ENCODE measurements around the gene GIT2.

GIT2 gene

GRCh38 chr12:109962398-109962797, 33.8 kb downstream of the GIT2 start:
- peaks cover 11% of the 10 kb centered on the region for H3K36me3 ChIP-seq (ENCODE audit: control insufficient read depth, insufficient read depth, low read length)
- no peaks in the 10 kb centered on the region for H3K27me3 ChIP-seq (ENCODE audit: control insufficient read depth, insufficient read depth, low read length, poor library complexity, severe bottlenecking)
- no peak overlapping the region for H3K4me3 ChIP-seq (ENCODE audit: insufficient read depth, low read depth, low read length)
- H3K4me1 ChIP-seq (ENCODE audit: control insufficient read depth, insufficient read depth, low read length): no peaks in the 10 kb centered on the region
- no peak overlapping the region for H3K27ac ChIP-seq (ENCODE audit: insufficient read depth, low read depth, low read length, poor library complexity, severe bottlenecking)
- H3K9me3 ChIP-seq (ENCODE audit: control insufficient read depth, low read length): no peaks in the 10 kb centered on the region
- WGBS, 2 experiments: 80 to 81% methylated on average over 3 of the region's 3 CpGs

- no peak overlapping the region for H3K27ac ChIP-seq (ENCODE audit: insufficient read depth, low read depth, low read length, poor library complexity, severe bottlenecking)
- no peaks in the 10 kb centered on the region for H3K27me3 ChIP-seq (ENCODE audit: control insufficient read depth, insufficient read depth, low read length, poor library complexity, severe bottlenecking)
- no peaks in the 10 kb centered on the region for H3K4me1 ChIP-seq (ENCODE audit: control insufficient read depth, insufficient read depth, low read length)
- peaks cover 11% of the 10 kb centered on the region for H3K36me3 ChIP-seq (ENCODE audit: control insufficient read depth, insufficient read depth, low read length)
- no peak overlapping the region for H3K4me3 ChIP-seq (ENCODE audit: insufficient read depth, low read depth, low read length)
- WGBS, 2 experiments: 95 to 96% methylated on average over 6 of the region's 6 CpGs
- H3K9me3 ChIP-seq (ENCODE audit: control insufficient read depth, low read length): no peaks in the 10 kb centered on the region
Observed at GRCh38 chr12:109961612-109962011, 34.6 kb downstream of the GIT2 start.

- H3K36me3 ChIP-seq (ENCODE audit: control insufficient read depth, insufficient read depth, low read length): peaks cover 11% of the 10 kb centered on the region
- H3K4me1 ChIP-seq (ENCODE audit: control insufficient read depth, insufficient read depth, low read length): no peaks in the 10 kb centered on the region
- no peak overlapping the region for H3K27ac ChIP-seq (ENCODE audit: insufficient read depth, low read depth, low read length, poor library complexity, severe bottlenecking)
Observed at GRCh38 chr12:109961201-109961600, 35.0 kb downstream of the GIT2 start.

GRCh38 chr12:109959411-109960093, 36.6 kb downstream of the GIT2 start:
- 95 to 98% methylated on average over 6 to 8 of the region's 8 CpGs for WGBS, 2 experiments
- no peaks in the 10 kb centered on the region for H3K4me1 ChIP-seq (ENCODE audit: control insufficient read depth, insufficient read depth, low read length)
- no peaks in the 10 kb centered on the region for H3K27me3 ChIP-seq (ENCODE audit: control insufficient read depth, insufficient read depth, low read length, poor library complexity, severe bottlenecking)
- H3K9me3 ChIP-seq (ENCODE audit: control insufficient read depth, low read length): no peaks in the 10 kb centered on the region
- peaks cover 2% of the 10 kb centered on the region for H3K36me3 ChIP-seq (ENCODE audit: control insufficient read depth, insufficient read depth, low read length)
- no peak overlapping the region for H3K4me3 ChIP-seq (ENCODE audit: insufficient read depth, low read depth, low read length)
- no peak overlapping the region for H3K27ac ChIP-seq (ENCODE audit: insufficient read depth, low read depth, low read length, poor library complexity, severe bottlenecking)

More at GRCh38 chr12:109961201-109961600, 35.0 kb downstream of the GIT2 start:
- Histone ChIP-seq H3K27me3 (ENCODE audit: control insufficient read depth, insufficient read depth, low read length, poor library complexity, severe bottlenecking) (no peaks in the 10 kb centered on the region), H3K9me3 (ENCODE audit: control insufficient read depth, low read length) (no peaks in the 10 kb centered on the region), H3K4me3 (ENCODE audit: insufficient read depth, low read depth, low read length) (no peak overlapping the region)
- WGBS, 2 experiments: 92 to 93% methylated on average over 14 of the region's 14 CpGs

- H3K9me3 ChIP-seq (ENCODE audit: control insufficient read depth, low read length): no peaks in the 10 kb centered on the region
- H3K36me3 ChIP-seq (ENCODE audit: control insufficient read depth, insufficient read depth, low read length): no peaks in the 10 kb centered on the region
- H3K27me3 ChIP-seq (ENCODE audit: control insufficient read depth, insufficient read depth, low read length, poor library complexity, severe bottlenecking): no peaks in the 10 kb centered on the region
- no peaks in the 10 kb centered on the region for H3K4me1 ChIP-seq (ENCODE audit: control insufficient read depth, insufficient read depth, low read length)
- H3K4me3 ChIP-seq (ENCODE audit: insufficient read depth, low read depth, low read length): no peak overlapping the region
- H3K27ac ChIP-seq (ENCODE audit: insufficient read depth, low read depth, low read length, poor library complexity, severe bottlenecking): no peak overlapping the region
- whole genome bisulfite sequencing, 2 experiments: 93 to 95% methylated on average over 7 of the region's 7 CpGs
Observed at GRCh38 chr12:109958374-109958773, 37.8 kb downstream of the GIT2 start.

- Histone ChIP-seq H3K27me3 (ENCODE audit: control insufficient read depth, insufficient read depth, low read length, poor library complexity, severe bottlenecking) (no peaks in the 10 kb centered on the region), H3K27ac (ENCODE audit: insufficient read depth, low read depth, low read length, poor library complexity, severe bottlenecking) (no peak overlapping the region), H3K36me3 (ENCODE audit: control insufficient read depth, insufficient read depth, low read length) (peaks cover 18% of the 10 kb centered on the region)
Observed at GRCh38 chr12:109953656-109954055, 42.5 kb downstream of the GIT2 start.

GRCh38 chr12:109952873-109953272, 43.3 kb downstream of the GIT2 start:
- no peak overlapping the region for H3K4me3 ChIP-seq (ENCODE audit: insufficient read depth, low read depth, low read length)
- no peaks in the 10 kb centered on the region for H3K4me1 ChIP-seq (ENCODE audit: control insufficient read depth, insufficient read depth, low read length)
- H3K27ac ChIP-seq (ENCODE audit: insufficient read depth, low read depth, low read length, poor library complexity, severe bottlenecking): no peak overlapping the region
- 90 to 93% methylated on average over 8 of the region's 8 CpGs for WGBS, 2 experiments
- H3K36me3 ChIP-seq (ENCODE audit: control insufficient read depth, insufficient read depth, low read length): peaks cover 18% of the 10 kb centered on the region
- no peaks in the 10 kb centered on the region for H3K27me3 ChIP-seq (ENCODE audit: control insufficient read depth, insufficient read depth, low read length, poor library complexity, severe bottlenecking)
- H3K9me3 ChIP-seq (ENCODE audit: control insufficient read depth, low read length): no peaks in the 10 kb centered on the region

More at GRCh38 chr12:109953656-109954055, 42.5 kb downstream of the GIT2 start:
- Histone ChIP-seq H3K9me3 (ENCODE audit: control insufficient read depth, low read length) (no peaks in the 10 kb centered on the region), H3K4me3 (ENCODE audit: insufficient read depth, low read depth, low read length) (no peak overlapping the region), H3K4me1 (ENCODE audit: control insufficient read depth, insufficient read depth, low read length) (no peaks in the 10 kb centered on the region)
- WGBS, 2 experiments: 93 to 96% methylated on average over 5 of the region's 5 CpGs

- Histone ChIP-seq H3K4me1 (ENCODE audit: control insufficient read depth, insufficient read depth, low read length) (peaks cover 5% of the 10 kb centered on the region), H3K27ac (ENCODE audit: insufficient read depth, low read depth, low read length, poor library complexity, severe bottlenecking) (no peak overlapping the region), H3K9me3 (ENCODE audit: control insufficient read depth, low read length) (no peaks in the 10 kb centered on the region), H3K27me3 (ENCODE audit: control insufficient read depth, insufficient read depth, low read length, poor library complexity, severe bottlenecking) (no peaks in the 10 kb centered on the region), H3K4me3 (ENCODE audit: insufficient read depth, low read depth, low read length) (no peak overlapping the region), H3K36me3 (ENCODE audit: control insufficient read depth, insufficient read depth, low read length) (peaks cover 18% of the 10 kb centered on the region)
- WGBS, 2 experiments: 93 to 95% methylated on average over 11 of the region's 11 CpGs
Observed at GRCh38 chr12:109952160-109952858, 43.9 kb downstream of the GIT2 start.

- Histone ChIP-seq H3K27ac (ENCODE audit: insufficient read depth, low read depth, low read length, poor library complexity, severe bottlenecking) (no peak overlapping the region), H3K4me1 (ENCODE audit: control insufficient read depth, insufficient read depth, low read length) (peaks cover 10% of the 10 kb centered on the region), H3K27me3 (ENCODE audit: control insufficient read depth, insufficient read depth, low read length, poor library complexity, severe bottlenecking) (no peaks in the 10 kb centered on the region), H3K9me3 (ENCODE audit: control insufficient read depth, low read length) (no peaks in the 10 kb centered on the region), H3K4me3 (ENCODE audit: insufficient read depth, low read depth, low read length) (no peak overlapping the region), H3K36me3 (ENCODE audit: control insufficient read depth, insufficient read depth, low read length) (peaks cover 18% of the 10 kb centered on the region)
- 92 to 93% methylated on average over 7 of the region's 7 CpGs for WGBS, 2 experiments
Observed at GRCh38 chr12:109951751-109952150, 44.4 kb downstream of the GIT2 start.

- Histone ChIP-seq H3K27me3 (ENCODE audit: control insufficient read depth, insufficient read depth, low read length, poor library complexity, severe bottlenecking) (no peaks in the 10 kb centered on the region), H3K4me1 (ENCODE audit: control insufficient read depth, insufficient read depth, low read length) (peaks cover 13% of the 10 kb centered on the region), H3K9me3 (ENCODE audit: control insufficient read depth, low read length) (no peaks in the 10 kb centered on the region), H3K27ac (ENCODE audit: insufficient read depth, low read depth, low read length, poor library complexity, severe bottlenecking) (no peak overlapping the region), H3K36me3 (ENCODE audit: control insufficient read depth, insufficient read depth, low read length) (peaks cover 18% of the 10 kb centered on the region), H3K4me3 (ENCODE audit: insufficient read depth, low read depth, low read length) (no peak overlapping the region)
- 92 to 94% methylated on average over 5 of the region's 5 CpGs for WGBS, 2 experiments
Observed at GRCh38 chr12:109951136-109951535, 45.0 kb downstream of the GIT2 start.

All from ectodermal cell (in vitro differentiated cells).